H4 (cell line): ENCODE measurements around the gene ATAD3A. TPM values are rescaled to one million over a fixed set of nuclear protein-coding genes. Genes with fewer than 3 reads are reported as not detected.
"Not testable (repeated sequence)": the region's sequence is repeated elsewhere in the genome, so short reads cannot be mapped to it uniquely, and the experiment has no call there.

Source experiments
- DNase-seq: peaks from one replicate; pipeline ENCODE4 v3.0.0-alpha.2; 2015; ENCODE audit warnings: low spot score
- total RNA-seq: library from RNA; depleted of rRNA; stranded (reverse); fragments of >200 nt; shearing (Covaris generic); gene quantifications from 2 replicates; pipeline ENCODE4 v1.2.3, GENCODE V29; 2014

Gene ATAD3A
- total RNA-seq, 1 experiment from 2014 or later = 20.9 TPM

DNA sequence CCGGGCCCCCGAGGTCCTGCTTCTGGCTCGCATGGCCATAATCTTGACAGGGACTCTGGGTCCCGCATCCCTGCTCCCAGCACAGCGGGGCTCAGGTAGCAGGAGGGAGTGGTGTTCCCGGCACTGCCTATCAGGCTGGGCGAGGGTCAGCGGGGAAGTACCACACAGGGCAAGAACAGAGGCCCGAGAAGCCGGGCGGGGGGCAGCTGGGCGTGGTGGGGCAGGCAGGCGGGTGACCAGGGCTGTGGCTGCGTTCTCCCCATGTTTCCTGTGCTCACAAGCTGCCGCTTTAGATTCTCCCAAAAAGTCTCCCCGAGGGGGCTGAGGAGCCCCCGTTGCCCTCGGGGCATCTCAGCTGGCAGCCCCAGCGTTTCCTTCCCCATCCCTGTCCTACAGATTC, 22.1 kb upstream of the ATAD3A start:
- no peak for DNase-seq

DNA sequence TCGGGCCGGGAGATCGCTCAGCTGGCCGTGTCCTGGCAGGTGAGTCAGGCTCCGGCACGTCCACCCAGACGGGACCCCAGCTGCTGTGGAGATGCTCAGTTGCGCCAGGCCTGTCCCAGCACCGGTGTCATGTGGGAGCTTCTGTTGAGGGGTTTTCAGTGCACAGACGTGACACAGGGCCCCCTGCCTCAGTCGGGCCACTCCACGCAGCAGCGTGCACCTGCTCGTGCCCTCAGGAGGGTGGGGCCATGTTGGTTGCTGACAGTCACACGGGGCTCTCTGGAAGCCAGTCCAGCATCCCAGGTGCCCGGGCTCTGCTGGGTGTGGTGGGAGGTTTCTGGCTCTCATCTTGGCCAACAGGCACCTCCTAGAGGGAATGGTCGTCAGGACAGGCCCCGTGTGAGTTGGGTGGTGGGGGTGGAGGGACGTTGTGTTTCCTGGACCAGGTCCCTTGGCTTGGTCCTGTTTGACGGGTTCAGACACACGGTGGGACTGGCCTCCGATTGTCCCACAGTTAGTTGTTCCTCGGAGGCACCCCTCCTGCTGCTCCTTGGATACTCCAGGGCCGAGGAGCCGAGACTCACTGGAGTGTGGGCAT, 21.2 kb upstream of the ATAD3A start:
- DNase-seq = no peak

- no peak for DNase-seq
Observed at GRCh38 chr1:1491601-1492000, 20.4 kb upstream of the ATAD3A start.

- DNase-seq = not testable (repeated sequence)
Observed at GRCh38 chr1:1494311-1494710, 17.7 kb upstream of the ATAD3A start.

- DNase-seq = not testable (repeated sequence)
Observed at GRCh38 chr1:1495461-1495975, 16.4 kb upstream of the ATAD3A start.

- peak; percentile 43 for DNase-seq
Observed at GRCh38 chr1:1504777-1505365, 7.1 kb upstream of the ATAD3A start.

DNA sequence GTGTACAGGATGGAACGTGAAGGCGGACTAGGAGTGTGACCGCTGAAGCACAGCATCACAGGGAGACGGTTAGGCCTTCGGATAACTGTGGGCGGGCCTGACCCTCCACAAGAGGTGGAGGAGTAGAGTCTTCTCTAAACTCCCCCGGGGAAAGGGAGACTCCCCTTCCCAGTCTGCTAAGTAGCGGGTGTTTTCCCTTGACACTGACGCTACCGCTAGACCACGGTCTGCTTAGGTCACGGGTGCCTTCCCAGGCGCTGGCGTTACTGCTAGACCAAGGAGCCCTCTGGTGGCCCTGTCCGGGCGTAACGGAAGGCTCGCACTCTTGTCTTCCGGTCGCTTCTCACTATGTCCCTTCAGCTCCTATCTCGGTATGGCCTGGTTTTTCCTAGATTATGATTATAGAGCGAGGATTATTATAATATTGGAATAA, 6.6 kb upstream of the ATAD3A start:
- DNase-seq = not testable (repeated sequence)

DNA sequence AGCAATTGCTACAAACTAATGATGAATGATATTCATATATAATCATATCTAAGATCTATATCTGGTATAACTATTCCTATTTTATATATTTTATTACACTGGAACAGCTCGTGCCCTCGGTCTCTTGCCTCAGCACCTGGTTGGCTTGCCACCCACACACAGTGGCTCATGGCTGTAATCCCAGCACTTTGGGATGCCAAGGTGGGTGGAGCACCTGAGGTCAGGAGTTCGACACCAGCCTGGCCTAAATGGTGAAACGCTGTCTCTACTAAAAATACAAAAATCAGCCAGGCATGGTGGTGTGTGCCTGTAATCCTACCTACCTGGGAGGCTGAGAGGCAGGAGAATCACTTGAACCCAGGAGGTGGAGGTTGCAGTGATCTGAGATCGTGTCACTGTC, 6.2 kb upstream of the ATAD3A start:
- not testable (repeated sequence) for DNase-seq

- DNase-seq = no peak
Observed at GRCh38 chr1:1507305-1507704, 4.7 kb upstream of the ATAD3A start.

GRCh38 chr1:1508775-1509464, 3.0 kb upstream of the ATAD3A start:
- DNase-seq = not testable (repeated sequence)

DNA sequence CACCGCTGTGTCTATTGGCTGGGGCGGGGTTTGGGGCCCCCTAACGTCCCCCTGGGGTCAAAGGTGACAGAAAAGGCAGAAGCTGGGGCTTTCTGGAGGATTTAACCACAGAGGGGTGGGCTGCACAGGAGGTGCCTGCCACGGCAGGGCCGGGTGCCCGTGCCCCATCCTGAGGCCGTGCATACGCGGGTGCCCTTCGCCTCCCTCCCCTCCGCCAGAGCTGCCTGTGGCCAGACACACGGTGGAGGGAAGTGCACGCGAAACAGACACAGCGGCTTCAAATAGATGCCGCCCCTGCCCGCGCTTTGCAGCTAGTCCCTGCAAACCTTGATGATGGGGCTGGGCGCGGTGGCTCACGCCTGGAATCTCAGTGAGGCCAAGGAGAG, 2.5 kb upstream of the ATAD3A start:
- not testable (repeated sequence) for DNase-seq

GRCh38 chr1:1510912-1511532, 940 bp upstream of the ATAD3A start:
- DNase-seq = no peak

DNA sequence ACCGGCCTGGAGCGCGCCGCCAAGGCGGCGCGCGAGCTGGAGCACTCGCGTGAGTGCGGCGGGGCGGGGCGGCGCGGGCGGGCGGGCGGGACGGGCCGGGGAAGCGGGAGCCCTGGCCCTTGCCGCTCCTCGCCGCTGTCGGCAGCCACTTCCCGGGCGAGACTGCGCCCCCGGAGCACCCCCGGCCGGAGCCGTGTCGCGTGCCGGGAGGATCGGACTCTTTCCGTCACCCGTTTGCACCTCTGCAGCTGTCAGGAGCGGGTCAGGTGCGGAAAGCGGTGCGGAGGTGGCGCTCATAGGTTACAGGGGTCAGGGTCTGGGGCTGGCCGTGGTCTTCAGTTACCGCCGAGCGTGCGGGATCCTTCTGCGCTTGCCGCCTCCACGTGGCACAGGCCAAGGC, 463 bp downstream of the ATAD3A start:
- not testable (repeated sequence) for DNase-seq

DNA sequence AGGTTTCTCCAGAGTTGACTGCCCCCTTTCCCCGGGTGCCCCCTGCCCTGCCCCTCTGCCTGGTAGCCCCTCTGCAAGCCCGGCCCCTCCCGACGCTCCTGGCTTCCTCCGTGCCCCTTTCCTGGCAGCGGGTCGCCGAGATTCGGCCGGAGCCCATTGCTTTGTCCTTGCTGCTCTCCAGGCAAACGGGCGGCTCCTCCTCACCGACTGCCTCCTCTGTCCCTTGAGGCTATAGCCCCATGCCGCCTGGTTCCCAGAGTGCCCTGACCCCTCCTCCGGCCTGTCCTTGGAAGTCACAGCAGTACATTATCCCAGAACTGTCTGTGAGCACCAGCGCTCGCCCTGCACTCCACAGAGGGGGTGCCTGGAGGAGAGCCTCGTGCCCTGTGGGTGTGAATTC, 1.7 kb downstream of the ATAD3A start:
- not testable (repeated sequence) for DNase-seq

DNA sequence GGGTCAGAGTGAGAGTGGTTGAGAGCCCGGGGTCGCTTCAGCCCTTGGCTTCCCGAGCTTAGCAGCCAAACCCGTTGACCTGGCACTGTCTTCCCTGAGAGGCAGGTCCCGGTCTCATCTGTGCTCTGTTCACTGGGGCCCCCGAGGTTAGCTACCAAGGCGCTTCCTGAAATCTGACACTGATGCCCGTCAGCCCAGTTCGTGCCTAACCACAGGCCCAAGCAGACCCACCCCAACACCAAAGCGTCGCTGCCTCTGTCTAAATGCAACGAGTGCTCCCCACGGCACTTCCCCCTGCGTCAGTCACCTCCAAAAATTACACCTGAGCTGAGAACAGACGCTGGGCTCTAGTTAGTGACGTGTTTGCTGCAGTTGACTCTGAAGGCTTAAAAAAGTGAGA, 2.4 kb downstream of the ATAD3A start:
- DNase-seq = not testable (repeated sequence)

DNA sequence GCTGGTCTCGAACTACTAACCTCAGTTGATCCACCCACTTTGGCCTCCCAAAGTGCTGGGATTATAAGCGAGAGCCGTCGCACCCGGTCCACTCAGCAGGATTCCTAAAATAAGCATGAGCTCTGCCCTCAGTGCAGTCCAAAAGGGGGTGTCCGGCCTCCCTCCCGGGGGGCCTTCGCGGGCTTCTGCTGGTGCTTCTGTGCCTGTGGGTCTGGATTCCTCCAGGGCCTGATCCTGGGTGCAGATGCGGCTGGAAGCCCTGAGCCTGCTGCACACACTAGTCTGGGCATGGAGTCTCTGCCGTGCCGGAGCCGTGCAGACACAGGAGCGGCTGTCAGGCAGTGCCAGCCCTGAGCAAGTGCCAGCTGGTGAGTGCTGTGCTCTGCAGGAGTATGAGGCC, 5.0 kb downstream of the ATAD3A start:
- not testable (repeated sequence) for DNase-seq

DNA sequence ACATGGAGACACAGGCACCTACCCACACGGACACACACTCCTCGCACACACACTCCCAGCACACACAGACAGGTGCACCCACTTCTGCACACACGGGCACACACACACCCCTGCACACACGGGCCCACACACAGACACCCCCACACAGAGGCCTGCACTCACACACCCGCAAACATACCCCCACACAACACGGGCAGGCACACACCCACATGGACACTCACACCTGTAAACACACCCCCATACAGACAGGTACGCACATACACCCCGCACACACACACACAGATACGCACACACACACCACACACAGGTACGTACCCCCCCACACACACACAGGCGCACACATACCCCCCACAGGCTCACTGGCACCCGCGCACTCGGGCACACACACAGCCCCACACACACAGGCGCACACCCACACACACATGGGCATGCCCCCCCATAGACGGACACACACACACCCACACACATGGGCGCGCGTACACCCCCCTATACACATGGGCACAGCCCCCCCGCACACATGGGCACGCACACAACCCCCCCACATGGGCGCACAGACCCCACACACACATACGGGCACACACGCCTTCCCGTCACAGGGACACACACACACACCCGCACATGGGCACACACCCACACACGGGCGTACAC, 6.1 kb downstream of the ATAD3A start:
- no peak for DNase-seq

GRCh38 chr1:1518621-1519007, 6.7 kb downstream of the ATAD3A start:
- not testable (repeated sequence) for DNase-seq

DNA sequence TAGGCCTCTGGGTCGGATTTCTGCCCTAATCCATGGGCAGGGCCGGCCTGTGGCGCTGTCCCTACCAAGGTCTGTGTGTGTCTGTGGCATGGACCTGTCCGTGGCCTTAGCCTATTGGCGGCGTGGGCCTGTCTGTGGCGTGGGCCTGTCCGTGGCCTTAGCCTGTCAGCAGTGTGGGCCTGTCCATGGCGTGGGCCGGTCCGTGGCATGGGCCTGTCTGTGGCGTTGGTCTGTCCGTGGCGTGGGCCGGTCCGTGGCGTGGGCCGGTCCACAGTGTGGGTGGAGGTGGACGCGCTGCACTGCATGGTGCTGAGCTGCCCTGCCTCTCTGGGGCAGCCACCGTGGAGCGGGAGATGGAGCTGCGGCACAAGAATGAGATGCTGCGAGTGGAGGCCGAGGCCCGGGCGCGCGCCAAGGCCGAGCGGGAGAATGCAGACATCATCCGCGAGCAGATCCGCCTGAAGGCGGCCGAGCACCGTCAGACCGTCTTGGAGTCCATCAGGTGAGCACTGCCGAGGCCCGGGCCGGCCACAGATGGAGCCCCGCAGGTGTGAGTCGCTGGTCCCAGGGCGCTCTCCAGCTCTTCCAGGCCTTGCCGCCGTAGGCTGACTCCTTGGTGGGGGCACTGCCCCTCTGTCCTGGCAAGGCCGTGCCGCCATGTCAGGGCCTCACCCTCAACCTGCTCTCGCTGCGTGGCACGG, 8.0 kb downstream of the ATAD3A start:
- not testable (repeated sequence) for DNase-seq

DNA sequence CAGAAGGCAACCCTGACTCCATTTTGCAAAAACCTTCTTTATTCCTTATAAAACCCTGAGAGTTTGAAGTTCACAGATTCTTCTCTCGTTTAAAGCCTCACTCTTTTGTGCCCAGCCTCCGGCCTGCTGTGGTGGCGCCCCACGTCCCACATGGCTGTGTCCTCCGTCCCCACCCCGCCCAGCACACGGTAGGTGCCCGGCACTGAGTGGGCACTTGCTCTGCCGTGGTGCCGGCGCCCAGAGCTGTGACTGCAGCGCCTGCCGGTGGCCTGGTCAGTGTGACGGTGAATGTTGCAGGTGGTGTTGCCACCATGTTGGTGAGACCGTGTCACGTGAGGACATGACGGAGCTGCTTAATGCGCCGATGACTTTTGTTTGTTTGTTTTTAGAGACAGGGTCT, 9.4 kb downstream of the ATAD3A start:
- no peak for DNase-seq

GRCh38 chr1:1522536-1522935, 10.6 kb downstream of the ATAD3A start:
- DNase-seq = not testable (repeated sequence)
